NT2/D1 (cell line): ENCODE data around the gene HAUS7.

Source experiments
- DNase-seq: peaks from one replicate; pipeline ENCODE4 v3.0.0-alpha.2; 2011; ENCODE audit warnings: low read depth, low spot score
- H3K27me3 ChIP-seq: 2 replicates; pipeline ENCODE4 v1.6.0; 2011; ENCODE audit warnings: mild to moderate bottlenecking; ENCODE audit not compliant: insufficient read length, insufficient read depth
- H3K36me3 ChIP-seq: 2 replicates; pipeline ENCODE4 v1.6.1; 2011; ENCODE audit warnings: mild to moderate bottlenecking, low read length, mixed read lengths; ENCODE audit not compliant: insufficient read depth, insufficient read length
- H3K4me1 ChIP-seq: 2 replicates; pipeline ENCODE4 v1.5.1; 2011; ENCODE audit not compliant: insufficient read depth, insufficient read length
- H3K4me3 ChIP-seq: 2 replicates; pipeline ENCODE4 v1.5.1; 2011; ENCODE audit warnings: low read depth; ENCODE audit not compliant: insufficient read length
- H3K9ac ChIP-seq: 2 replicates; pipeline ENCODE4 v1.6.0; 2011; ENCODE audit warnings: low read depth; ENCODE audit not compliant: insufficient read length
- H3K9me3 ChIP-seq: 2 replicates; pipeline ENCODE4 v1.5.1; 2011; ENCODE audit warnings: mild to moderate bottlenecking, low read length; ENCODE audit not compliant: insufficient read depth
- SUZ12 ChIP-seq: IDR thresholded peaks from 2 replicates; pipeline ENCODE4 v1.6.1; 2011; ENCODE audit not compliant: insufficient read length, insufficient read depth; ENCODE audit errors: extremely low read depth
- YY1 ChIP-seq: IDR thresholded peaks from 2 replicates; pipeline ENCODE4 v1.6.1; 2011; ENCODE audit not compliant: insufficient read length, insufficient read depth
- ZNF274 ChIP-seq: IDR thresholded peaks from 2 replicates; pipeline ENCODE4 v1.6.1; 2011; ENCODE audit warnings: mild to moderate bottlenecking, low read depth, low read length

Gene HAUS7

GRCh38 chrX:153421856-153422255 is 48.5 kb downstream of the HAUS7 start:
- Histone ChIP-seq H3K4me3 (no peak overlapping the region), H3K4me1 (no peaks in the 10 kb centered on the region), H3K36me3 (no peaks in the 10 kb centered on the region), H3K9ac (no peak overlapping the region), H3K9me3 (no peaks in the 10 kb centered on the region), H3K27me3 (no peaks in the 10 kb centered on the region)
- TF ChIP-seq YY1: no peak
- no peak for DNase-seq

DNA sequence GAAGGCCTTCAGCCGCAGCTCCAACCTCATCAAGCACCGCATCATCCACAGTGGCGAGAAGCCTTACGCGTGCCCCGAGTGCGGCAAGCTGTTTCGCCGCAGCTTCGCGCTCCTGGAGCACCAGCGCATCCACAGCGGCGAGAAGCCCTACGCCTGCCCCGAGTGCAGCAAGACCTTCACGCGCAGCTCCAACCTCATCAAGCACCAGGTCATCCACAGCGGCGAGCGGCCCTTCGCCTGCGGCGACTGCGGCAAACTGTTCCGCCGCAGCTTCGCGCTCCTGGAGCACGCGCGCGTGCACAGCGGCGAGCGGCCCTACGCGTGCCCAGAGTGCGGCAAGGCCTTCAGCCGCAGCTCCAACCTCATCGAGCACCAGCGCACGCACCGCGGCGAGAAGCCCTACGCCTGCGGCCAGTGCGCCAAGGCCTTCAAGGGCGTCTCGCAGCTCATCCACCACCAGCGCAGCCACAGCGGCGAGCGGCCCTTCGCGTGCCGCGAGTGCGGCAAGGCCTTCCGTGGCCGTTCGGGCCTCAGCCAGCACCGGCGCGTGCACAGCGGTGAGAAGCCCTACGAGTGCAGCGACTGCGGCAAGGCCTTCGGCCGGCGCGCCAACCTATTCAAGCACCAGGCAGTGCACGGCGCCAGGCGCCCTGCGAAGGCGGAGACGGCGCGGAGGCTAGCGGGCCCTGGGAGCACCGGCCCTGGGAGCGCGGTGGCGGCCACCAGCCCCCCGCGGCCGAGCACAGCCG is 49.4 kb downstream of the HAUS7 start:
- Histone ChIP-seq H3K36me3 (no peaks in the 10 kb centered on the region), H3K27me3 (no peaks in the 10 kb centered on the region), H3K4me3 (no peak overlapping the region), H3K9ac (no peak overlapping the region), H3K9me3 (no peaks in the 10 kb centered on the region), H3K4me1 (no peaks in the 10 kb centered on the region)
- no peak for DNase-seq
- TF ChIP-seq YY1 (no peak), SUZ12 (no peak), ZNF274 (no peak)

DNA sequence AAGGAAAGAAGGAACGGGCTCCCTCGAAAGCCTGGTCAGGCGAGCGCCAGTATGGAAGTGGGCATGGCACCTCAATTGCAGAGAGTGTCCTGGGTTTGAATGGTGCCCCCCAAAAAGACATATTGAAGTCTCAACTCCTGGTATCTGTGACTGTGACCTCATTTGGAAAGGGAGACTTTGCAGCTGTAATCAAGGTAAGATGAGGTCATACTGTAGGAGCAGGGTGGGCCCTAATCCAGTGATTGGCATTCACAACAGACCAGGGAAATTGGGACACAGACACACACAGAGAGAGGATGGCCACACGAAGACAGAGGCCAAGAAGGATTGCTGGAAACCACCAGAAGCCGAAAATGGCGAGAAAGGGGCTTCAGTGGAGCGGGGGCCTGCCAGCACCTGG is 52.7 kb downstream of the HAUS7 start:
- DNase-seq: no peak
- Histone ChIP-seq H3K4me1 (no peaks in the 10 kb centered on the region), H3K36me3 (no peaks in the 10 kb centered on the region), H3K9me3 (no peaks in the 10 kb centered on the region), H3K27me3 (peaks cover 1% of the 10 kb centered on the region), H3K9ac (no peak overlapping the region), H3K4me3 (no peak overlapping the region)
- TF ChIP-seq SUZ12 (no peak), YY1 (no peak), ZNF274 (no peak)

GRCh38 chrX:153416781-153417450 is 53.5 kb downstream of the HAUS7 start:
- no peaks in the 10 kb centered on the region for H3K36me3 ChIP-seq
- no peak overlapping the region for H3K4me3 ChIP-seq
- DNase-seq: no peak
- TF ChIP-seq ZNF274 (no peak), YY1 (no peak), SUZ12 (no peak)
- no peaks in the 10 kb centered on the region for H3K4me1 ChIP-seq
- peaks cover 8% of the 10 kb centered on the region for H3K27me3 ChIP-seq
- H3K9ac ChIP-seq: no peak overlapping the region
- no peaks in the 10 kb centered on the region for H3K9me3 ChIP-seq

GRCh38 chrX:153414856-153415510 is 55.4 kb downstream of the HAUS7 start:
- no peak for DNase-seq
- H3K4me3 ChIP-seq: no peak overlapping the region
- TF ChIP-seq YY1 (no peak), ZNF274 (no peak), SUZ12 (no peak)
- no peak overlapping the region for H3K9ac ChIP-seq
- H3K9me3 ChIP-seq: no peaks in the 10 kb centered on the region
- H3K4me1 ChIP-seq: no peaks in the 10 kb centered on the region
- peaks cover 24% of the 10 kb centered on the region for H3K27me3 ChIP-seq
- no peaks in the 10 kb centered on the region for H3K36me3 ChIP-seq

DNA sequence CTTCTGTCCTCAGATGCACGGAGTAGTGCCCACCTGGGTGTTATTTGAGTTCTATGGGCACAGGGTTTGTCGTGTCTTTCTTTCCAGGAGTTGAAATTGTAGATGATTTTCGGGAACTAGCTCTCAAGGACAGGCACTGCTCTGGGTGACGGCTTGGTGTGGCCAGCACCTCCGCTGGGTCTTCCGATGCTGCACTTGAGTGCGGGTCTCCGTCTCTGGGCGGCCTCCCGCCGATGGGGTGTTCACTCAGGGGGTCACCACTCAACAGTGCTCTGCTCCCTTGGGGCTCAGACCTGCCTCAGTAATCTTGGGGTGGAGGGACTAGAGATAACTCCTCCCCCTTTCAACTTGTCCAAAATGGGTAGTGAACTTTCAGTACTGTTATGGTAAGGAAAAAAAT is 56.6 kb downstream of the HAUS7 start:
- TF ChIP-seq YY1 (no peak), ZNF274 (no peak)
- Histone ChIP-seq H3K27me3 (peaks cover 24% of the 10 kb centered on the region), H3K9ac (no peak overlapping the region)

GRCh38 chrX:153412746-153413720 is 57.3 kb downstream of the HAUS7 start:
- Histone ChIP-seq H3K9ac (no peak overlapping the region), H3K9me3 (no peaks in the 10 kb centered on the region), H3K4me1 (peaks cover 2% of the 10 kb centered on the region), H3K27me3 (peaks cover 24% of the 10 kb centered on the region), H3K4me3 (no peak overlapping the region), H3K36me3 (no peaks in the 10 kb centered on the region)
- no peak for DNase-seq
- no peak for TF ChIP-seq SUZ12
- TF ChIP-seq YY1: no peak
- no peak for TF ChIP-seq ZNF274

More for the DNA sequence above, 56.6 kb downstream of the HAUS7 start:
- Histone ChIP-seq H3K4me1 (peaks cover under 1% of the 10 kb centered on the region), H3K36me3 (no peaks in the 10 kb centered on the region), H3K9me3 (no peaks in the 10 kb centered on the region), H3K4me3 (no peak overlapping the region)
- no peak for DNase-seq
